GM18498 (cell line): Measurements from ENCODE around the gene BCL2.
A peak's percentile ranks its signal among the peaks of the same experiment; 100 is the strongest.

Experiments used
- ATAC-seq: cut with Tn5 transposase; IDR thresholded peaks from one replicate; pipeline ENCODE4 v1.9.1; 2021; ENCODE audit warnings: mild to moderate bottlenecking, moderate library complexity; ENCODE audit not compliant: unreplicated experiment

The BCL2 gene

DNA sequence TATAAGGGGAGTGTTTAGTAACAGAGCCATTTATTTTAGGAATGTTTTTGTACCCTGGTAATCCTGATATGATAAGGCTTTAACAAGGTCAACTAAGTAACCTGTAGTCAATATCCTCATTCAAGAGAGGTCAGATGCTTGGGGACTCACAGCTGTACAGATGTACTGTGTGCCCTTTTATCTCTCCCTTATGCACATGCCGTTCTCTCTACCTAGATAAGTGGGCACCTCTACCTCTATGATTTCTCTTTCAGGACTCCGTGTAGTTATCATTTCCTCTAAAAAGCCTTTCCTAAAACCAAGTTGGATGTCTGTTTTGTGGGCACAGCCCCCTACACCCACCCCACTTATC is 132.4 kb downstream of the BCL2 start:
- ATAC-seq: no peak

DNA sequence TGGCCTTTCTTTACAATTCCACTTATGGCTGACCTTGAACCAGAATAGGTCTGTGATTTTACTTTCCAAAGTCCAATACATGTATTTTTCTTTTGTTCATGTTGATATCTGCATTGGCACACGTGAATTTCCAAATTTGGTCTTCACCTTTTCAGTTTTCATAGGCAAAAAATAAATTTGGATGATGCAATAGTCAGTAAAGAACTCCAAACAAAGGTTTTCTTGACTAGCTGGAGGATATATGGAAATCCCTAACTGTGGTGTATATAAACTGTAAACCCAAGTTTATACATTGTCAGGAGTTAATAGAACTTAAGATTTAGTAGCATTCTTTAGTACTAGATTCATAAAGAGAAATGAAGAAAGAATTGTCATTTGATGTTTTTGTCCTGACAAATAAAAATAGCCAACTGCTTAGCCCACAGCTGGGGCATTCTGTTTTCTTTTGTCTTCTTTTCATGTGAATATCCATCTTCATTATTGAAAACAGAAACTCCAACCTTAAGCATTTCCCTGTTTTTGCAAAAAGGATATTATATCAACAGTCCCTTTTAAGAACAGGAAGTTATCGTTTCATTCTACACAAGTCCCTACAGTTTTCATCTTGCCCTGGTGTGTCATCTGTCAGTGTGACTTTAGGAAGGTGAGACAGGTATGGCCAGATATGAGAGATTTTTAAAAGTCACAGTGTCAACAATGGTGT is 132.9 kb downstream of the BCL2 start:
- no peak for ATAC-seq

DNA sequence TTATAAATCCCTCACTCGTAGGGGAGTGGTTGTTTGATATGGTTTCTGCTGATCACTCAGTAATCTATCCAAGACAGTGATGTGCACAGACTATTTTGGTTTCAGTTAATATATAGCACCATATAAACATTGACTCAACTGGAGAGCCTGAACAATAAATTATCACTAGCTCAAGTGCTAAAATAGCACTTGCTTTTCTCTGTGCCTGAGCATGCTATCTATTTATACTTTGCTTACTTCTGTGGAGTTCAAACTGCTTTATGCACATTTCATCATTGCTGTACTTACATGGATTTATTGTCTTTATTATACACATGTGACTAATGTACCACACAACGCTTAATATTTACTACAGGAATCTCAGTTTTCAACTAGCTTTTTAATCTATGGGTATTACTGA is 133.6 kb downstream of the BCL2 start:
- ATAC-seq: no peak

DNA sequence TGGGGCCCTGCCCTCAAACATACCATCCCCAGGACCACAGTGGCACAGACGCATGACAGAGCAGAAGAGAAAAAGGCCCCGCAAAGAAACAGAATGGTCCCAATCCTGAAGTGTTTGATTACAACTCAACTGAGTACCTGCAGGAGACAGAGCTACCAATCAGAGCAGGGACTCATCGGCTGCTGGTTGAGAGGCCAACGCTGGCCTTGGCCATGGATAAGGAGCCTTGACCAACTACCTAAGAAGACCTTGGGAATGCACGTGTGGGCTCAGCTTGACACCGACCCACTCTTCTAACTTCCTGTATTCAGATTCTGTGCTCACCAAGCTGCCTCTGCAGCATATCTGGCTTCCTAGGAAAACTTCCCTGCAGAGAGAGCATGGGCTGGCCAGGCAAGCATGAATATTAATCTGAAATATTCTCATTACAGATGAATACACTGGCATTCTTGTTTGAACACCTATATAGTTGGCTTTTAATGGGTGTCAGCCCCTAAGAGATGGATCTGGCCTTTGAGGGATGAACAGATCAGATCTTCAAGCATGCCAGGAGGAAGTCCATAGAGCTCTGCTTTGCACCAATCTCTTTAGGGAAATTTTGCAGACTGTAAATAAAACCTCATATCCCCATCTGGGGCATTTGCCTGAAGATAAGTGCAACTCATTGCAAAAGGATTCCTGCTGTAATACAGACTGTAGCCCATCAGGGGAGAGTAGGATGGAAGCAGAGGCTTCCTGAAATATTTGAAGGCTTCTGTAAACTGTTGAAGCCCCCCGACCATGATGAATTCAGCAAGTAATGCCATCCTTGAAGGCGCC is 135.4 kb downstream of the BCL2 start:
- no peak for ATAC-seq

DNA sequence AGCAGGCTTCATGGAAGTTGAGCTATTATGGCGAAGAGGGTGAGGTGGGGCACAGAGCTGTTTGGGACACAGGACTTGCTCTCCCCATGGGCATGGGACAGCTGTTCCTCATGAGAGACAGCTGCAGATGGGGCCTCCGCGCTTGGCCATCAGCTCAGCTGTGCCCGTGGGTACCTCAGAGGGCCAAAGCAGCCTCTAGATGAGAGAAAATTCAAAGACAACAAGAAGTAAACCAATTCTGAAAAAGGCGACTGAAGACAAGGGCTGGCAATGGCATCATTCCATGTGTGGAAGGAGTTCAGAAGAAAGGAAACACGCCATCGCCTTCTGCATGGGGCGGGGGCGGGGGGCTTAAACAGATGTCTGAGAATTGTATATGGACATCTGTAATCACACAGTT is 136.2 kb downstream of the BCL2 start:
- no peak for ATAC-seq

GRCh38 chr18:63182861-63183260 is 136.7 kb downstream of the BCL2 start:
- ATAC-seq: no peak

DNA sequence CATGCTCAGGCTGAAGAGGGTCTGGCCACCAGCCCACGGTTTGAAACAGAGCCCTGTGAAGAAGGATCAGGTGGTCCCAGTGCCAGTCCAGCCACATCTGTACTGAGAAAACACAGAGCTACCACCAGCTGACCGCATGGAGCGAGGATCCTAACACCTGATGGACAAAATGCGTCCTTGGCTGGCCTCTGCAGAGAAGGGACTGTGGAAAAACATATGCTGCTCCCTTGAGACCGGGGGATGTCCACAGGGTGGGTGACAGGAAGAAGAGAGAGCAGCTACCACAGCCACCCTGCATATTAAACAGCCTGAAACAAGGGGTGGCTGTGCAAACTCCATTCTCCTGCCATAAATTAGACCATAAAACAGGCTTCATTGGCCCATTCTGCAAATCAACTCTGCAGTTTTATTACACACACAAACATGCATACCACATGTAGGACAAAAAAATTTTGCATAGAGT is 137.2 kb downstream of the BCL2 start:
- no peak for ATAC-seq

- no peak for ATAC-seq
These were observed 137.8 kb downstream of the BCL2 start for GRCh38 chr18:63181706-63182309.

GRCh38 chr18:63180971-63181376 is 138.6 kb downstream of the BCL2 start:
- peak; percentile 62 for ATAC-seq

DNA sequence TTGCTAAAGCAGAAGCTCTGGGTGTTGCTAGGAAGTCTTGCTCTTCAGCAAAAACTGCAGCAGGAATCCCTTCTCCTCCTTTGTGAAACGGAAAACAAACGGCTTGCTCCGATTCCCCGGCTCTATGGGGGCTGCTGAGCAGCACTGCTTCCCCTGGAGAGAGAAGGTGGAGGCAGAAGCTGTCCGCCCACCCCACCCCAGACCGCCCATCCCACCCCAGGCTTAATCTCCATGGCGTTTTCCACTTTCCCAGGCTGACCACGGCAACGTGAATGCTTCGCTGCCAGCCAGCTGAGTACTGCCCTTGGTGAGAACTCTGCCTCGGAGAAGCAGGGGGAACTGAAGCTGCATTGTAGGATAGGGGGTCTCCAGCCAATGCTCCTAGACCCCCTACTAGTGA is 139.2 kb downstream of the BCL2 start:
- ATAC-seq: no peak

DNA sequence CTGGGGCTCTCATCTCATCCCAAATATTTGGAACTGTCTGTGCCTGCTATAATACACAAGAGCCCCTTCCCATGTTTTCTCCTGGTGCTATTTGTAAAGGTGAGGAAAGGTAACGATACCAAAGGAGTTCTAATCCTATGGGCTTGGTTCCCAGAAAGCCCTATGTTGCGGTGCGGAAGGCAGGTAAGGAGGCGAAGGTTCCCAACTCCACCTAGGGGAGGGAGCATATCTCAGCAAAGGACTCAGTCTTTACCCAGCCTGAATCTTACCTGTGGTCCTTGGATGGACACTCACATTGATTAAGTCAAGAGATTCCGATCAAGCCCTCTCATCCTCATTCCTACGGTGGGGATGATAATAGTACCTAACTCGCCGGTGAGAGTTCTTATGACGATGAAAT is 140.1 kb downstream of the BCL2 start:
- ATAC-seq: no peak

DNA sequence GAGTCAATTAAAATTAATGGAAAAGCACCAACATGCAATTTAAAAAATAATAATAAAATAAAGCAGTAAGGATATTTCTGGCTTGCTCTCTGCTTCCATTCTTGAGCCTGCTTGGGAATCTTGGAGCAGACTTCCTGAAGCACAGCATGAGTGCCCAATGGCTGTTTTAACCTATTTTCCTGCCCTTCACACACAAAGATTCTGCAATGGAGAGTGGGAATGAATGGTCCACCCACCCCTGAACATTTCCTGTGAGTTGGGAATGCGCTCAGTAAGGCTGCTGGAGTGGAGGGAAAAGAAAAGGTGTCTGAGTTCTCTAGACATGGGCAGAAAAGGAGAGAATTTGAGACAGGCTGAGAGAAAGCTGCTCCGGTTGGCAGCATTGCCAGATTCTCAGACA is 140.6 kb downstream of the BCL2 start:
- no peak for ATAC-seq

DNA sequence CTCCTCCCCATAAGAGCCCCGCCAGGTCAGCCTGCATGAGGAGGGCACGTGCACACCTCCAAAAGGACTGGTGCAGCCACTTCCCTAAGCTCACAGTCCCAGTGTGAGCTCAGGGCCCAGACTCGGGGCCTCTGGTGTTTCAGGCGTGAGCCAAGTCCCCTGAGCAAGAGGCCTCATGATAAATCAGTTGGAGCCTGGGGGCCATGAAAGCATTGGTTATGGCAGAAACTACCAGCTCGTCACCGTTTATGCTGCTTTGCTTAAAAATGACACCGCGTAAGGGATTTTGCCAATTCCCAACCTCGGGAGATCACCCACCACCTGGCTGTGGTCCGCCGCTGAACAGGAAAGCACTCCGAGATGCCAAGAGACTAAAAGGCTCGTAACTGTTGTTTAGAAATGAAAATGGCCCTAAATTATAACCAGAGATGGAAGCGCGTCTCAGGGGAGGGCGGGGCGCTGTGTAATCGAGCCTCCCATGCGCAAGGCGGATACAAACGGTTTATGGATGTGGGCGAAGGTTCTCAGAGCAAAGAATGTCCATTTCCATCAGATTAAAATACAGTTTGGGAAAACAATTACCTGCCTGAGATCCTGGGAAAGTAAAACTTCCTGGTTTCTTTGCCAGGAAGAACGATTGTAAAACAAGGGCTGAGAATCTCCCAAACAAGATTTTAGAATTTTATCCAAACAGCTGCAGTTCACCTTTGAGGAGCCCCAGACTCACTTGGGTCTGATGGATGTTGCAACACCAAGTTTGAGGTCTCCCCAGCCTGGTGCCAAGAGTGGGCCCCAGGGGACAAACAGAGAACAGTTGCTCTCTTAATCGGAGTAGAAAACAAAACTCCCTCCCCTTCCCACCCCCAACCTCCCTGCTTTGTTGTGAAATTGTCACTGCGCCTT is 141.4 kb downstream of the BCL2 start:
- ATAC-seq: no peak

DNA sequence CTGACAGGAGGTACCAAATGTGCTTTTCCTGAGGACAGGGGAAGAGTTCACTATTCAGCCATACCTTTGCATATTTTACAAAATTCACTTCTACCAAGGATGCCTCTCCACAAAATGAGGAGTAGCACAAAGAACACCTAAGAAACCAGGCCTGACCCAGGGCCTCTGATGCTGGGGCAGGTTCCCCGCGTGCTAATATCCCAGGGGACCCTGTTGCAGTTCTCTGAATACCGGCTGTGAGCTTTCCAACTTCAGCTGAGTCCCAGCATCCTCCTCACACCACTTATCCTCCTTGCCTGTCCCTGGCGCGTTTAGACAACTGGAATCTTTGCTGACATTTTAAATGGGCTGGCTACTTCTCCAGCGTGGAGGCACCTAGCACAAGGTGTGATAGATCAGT is 142.3 kb downstream of the BCL2 start:
- no peak for ATAC-seq

DNA sequence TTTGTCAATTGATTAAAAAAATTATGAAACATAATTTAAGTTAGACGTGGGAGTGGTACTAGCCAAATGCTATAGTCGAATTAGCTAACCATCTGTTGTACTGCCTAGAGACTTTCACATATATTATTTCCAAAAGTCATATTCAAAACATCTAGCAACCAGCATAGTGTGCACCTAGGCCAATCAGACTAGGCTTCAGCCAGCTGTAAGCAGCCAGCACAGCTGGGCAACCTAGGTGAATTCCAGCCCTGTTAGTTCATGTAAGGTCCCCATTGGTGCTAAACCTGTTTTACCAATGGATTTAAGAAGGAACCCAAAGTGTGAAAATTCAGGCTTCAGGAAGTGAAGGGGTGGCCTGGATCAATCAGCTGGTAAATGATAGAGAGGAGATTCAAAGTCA is 144.3 kb downstream of the BCL2 start:
- peak; percentile 67 for ATAC-seq

DNA sequence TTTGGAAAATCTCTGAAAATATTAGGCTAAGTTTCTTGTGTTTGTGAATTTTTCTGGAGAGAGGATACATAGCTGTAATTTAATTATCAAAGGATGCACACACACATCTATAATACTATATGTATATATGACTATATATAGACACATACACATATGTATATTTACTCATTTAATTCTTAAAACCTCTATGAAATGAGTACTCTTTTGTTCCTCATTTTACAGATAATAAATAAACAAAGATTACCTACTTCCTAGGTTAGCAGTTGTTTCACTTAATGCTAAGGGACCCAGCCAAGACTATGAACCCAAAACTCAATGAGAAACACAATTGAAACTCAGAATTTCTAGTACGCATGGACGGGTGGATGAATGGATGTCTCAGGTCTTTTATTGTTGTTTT is 145.6 kb downstream of the BCL2 start:
- no peak for ATAC-seq

- ATAC-seq: no peak
These were observed 149.7 kb downstream of the BCL2 start for GRCh38 chr18:63169853-63170252.

DNA sequence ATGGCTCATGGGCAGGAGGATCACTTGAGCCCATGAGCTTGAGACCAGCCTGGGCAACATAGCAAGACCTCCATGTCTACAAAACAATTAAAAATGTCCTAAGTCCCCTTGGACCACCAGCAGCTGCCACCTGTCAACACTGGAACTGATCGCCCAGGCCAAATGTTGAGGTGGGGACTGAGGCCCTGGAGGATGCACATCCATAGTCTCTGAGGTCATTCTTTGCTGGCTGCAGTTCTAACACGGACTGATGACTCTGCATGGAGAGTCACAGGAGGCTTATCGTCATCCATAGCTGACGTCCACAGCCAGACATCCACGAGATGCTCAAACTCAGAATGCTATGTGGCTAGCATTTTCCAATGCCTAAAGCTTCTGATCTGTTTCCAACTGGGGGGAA is 151.3 kb downstream of the BCL2 start:
- no peak for ATAC-seq

- no peak for ATAC-seq
These were observed 153.4 kb downstream of the BCL2 start for GRCh38 chr18:63166142-63166541.

DNA sequence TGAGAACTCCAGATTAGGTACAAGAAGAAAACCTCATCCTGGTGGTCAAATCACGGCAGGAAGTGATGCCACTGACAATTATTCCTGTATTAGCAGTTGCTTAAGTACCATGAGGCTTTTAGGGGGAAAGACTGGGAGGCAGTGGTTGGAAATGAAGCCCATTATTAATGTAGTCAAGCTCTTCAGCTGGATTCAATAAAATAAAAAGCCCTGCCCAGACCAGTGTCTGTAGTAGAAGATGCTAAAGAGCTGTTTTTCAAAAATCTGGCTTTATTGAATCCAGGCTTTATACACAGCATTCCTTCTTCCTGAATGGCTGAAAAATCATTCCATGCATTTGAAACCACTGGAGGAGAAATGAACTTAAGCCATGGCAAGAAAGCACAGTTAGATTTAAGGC is 155.2 kb downstream of the BCL2 start:
- no peak for ATAC-seq
